ENCODE measurements around the gene NUDT14. TPM values are rescaled to one million over a fixed set of nuclear protein-coding genes. Genes with fewer than 3 reads are reported as not detected.

Gene NUDT14
- total and polyA plus RNA-seq, 2 of the 8 experiments (the other 6 are each of a cell fraction or from before 2014, with no cell fraction given): 25.5 to 33.3 TPM

DNA sequence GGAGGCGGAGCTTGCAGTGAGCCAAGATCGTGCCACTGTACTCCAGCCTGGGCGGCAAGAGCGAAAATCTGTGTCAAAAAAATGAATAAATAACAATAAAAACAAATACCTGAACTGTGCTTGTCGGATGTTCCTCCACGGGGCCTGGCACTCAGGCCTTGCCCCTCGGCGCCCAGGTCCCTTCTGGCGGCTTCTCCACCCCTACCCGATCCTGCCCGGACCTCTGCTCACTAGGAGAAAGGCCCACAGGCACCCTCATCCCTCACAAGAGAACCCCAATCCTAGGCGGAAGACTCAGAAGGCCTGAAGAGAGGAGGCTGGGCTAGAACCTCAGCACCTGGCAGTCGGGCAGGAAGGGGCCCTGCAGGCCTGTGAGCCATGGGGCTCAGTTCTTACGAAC, 46.2 kb upstream of the NUDT14 start:
- Histone ChIP-seq H4K91ac (replicated peaks; ENCODE audit: insufficient read length, low read length) (no peak overlapping the region), H3K79me2 (ENCODE audit: control insufficient read depth in 1 of 2, insufficient read depth in 2 of 2, low read length in 2 of 2) (no peaks in the 10 kb centered on the region), H2BK120ac (replicated peaks; ENCODE audit: low read depth, low read length) (no peak overlapping the region), H3K23me2 (ENCODE audit: low read depth, low read length) (peaks cover 2% of the 10 kb centered on the region; the same call in 1 of the 2 replicates), H2AFZ (ENCODE audit: low read length) (no peak overlapping the region), H3K27ac (ENCODE audit: low read depth, low read length) (no peak overlapping the region), H3K27me3 (replicated peaks in 1 of 4; ENCODE audit: control insufficient read depth in 3 of 4, extremely low read depth in 1 of 4, insufficient read depth in 3 of 4, low read length in 3 of 4) (no peaks in the 10 kb centered on the region), H3K18ac (ENCODE audit: extremely low read depth, low read length) (no peak overlapping the region), H4K20me1 (replicated peaks in 1 of 2; ENCODE audit: control insufficient read depth in 1 of 2, insufficient read depth in 2 of 2, low read length in 2 of 2) (peaks cover 0 to 6% of the 10 kb centered on the region in 2 experiments), H4K5ac (ENCODE audit: insufficient read length, low read depth, low read length) (no peak overlapping the region), H4K8ac (ENCODE audit: extremely low read depth, insufficient read depth, low read length) (no peak overlapping the region), H2BK15ac (ENCODE audit: low read length) (no peak overlapping the region), H2BK5ac (ENCODE audit: low read depth, low read length) (no peak overlapping the region), H3K36me3 (ENCODE audit: control insufficient read depth in 2 of 4, insufficient read depth in 4 of 4, low read length in 3 of 4) (no peaks in the 10 kb centered on the region; a peak in 2 of 8 replicates), H3K9me3 (ENCODE audit: insufficient read depth in 2 of 2, low read depth in 1 of 2, low read length in 1 of 2) (peaks cover 0 to 3% of the 10 kb centered on the region in 2 experiments; a peak in 1 of 4 replicates), H3K79me1 (ENCODE audit: low read depth, low read length) (no peaks in the 10 kb centered on the region), H3K14ac (ENCODE audit: insufficient read length) (no peak overlapping the region), H2AK5ac (ENCODE audit: low read depth, low read length) (no peak overlapping the region), H3K9ac (replicated peaks in 1 of 4; ENCODE audit: extremely low read depth in 1 of 4, low read depth in 3 of 4, low read length in 3 of 4) (no peak overlapping the region), H3K4me3 (ENCODE audit: extremely low read depth in 1 of 4, insufficient read depth in 2 of 4, low read depth in 3 of 4, low read length in 4 of 4) (no peak overlapping the region), H2BK12ac (ENCODE audit: low read depth, low read length) (no peak overlapping the region), H2BK20ac (ENCODE audit: low read length) (no peak overlapping the region), H3K4me2 (ENCODE audit: insufficient read depth in 1 of 2, low read depth in 2 of 2, low read length in 2 of 2) (no peak overlapping the region), H3K4ac (replicated peaks; ENCODE audit: insufficient read length, low read depth, low read length) (no peak overlapping the region), H3K4me1 (replicated peaks in 1 of 4; ENCODE audit: control insufficient read depth in 3 of 4, insufficient read depth in 4 of 4, low read length in 3 of 4) (no peaks in the 10 kb centered on the region), H3K56ac (replicated peaks; ENCODE audit: insufficient read length, low read depth, low read length) (no peak overlapping the region), H3K23ac (ENCODE audit: insufficient read length) (no peak overlapping the region)
- FAIRE-seq: no peak
- TF ChIP-seq POLR2AphosphoS5 (IDR thresholded peaks at IDR 0.05; ENCODE audit: low read depth, low read length): no peak
- no peak for TF ChIP-seq JUND (IDR thresholded peaks at IDR 0.05; ENCODE audit: low read length)
- no peak for TF ChIP-seq JUN (IDR thresholded peaks at IDR 0.05; ENCODE audit: low read depth, low read length)
- TF ChIP-seq CEBPB (IDR thresholded peaks at IDR 0.05; ENCODE audit: low read depth, low read length): no peak
- no peak for TF ChIP-seq SUZ12 (IDR thresholded peaks at IDR 0.05; ENCODE audit: low read length)
- TF ChIP-seq NRF1 (IDR thresholded peaks at IDR 0.05; ENCODE audit: low read depth, low read length): no peak
- TF ChIP-seq PHF8 (conservative IDR thresholded peaks at IDR 0.05; ENCODE audit: low read depth, low read length): no peak
- no peak for DNase-seq (ENCODE audit: low read depth in 1 of 2, low spot score in 2 of 2)
- CTCF ChIA-PET (ENCODE audit: partially characterized antibody): interaction anchor here (0.6 to 2.4 kb wide), 6 partner anchors 9 to 390 kb away, joined by 3 to 7 read pairs (median 4); no protein-coding TSS in a partner anchor
- POLR2A ChIA-PET (ENCODE audit: partially characterized antibody): no interaction called here
- 93% methylated on average over 14 of the region's 14 CpGs; no CpG with 5 or more reads in 1 of the 2 experiments for WGBS, 2 experiments (ENCODE audit: extremely low coverage in 1 of 2, insufficient coverage in 1 of 2, insufficient read length in 1 of 2, insufficient replicate concordance in 2 of 2, low coverage in 1 of 2, low lambda C conversion rate in 2 of 2, missing lambda C conversion rate in 1 of 2)
